KMS-11 (cell line): ENCODE measurements around the gene MS4A14.

Source experiments
- H2AFZ ChIP-seq: fragments of 200-600 bp; sonication (generic); 2 replicates; pipeline ENCODE4 v1.6.1; 2016; ENCODE audit warnings: antibody characterized with exemption, mixed run types, low read depth
- H3K27ac ChIP-seq: fragments of 200-600 bp; sonication (generic); 2 replicates; pipeline ENCODE4 v1.6.1; 2016; ENCODE audit warnings: mild to moderate bottlenecking, mixed run types
- H3K27me3 ChIP-seq: fragments of 200-600 bp; sonication (generic); 2 replicates; pipeline ENCODE4 v1.6.1; 2017; ENCODE audit warnings: mild to moderate bottlenecking, low read depth, mixed run types, moderate library complexity; ENCODE audit not compliant: insufficient read depth
- H3K36me3 ChIP-seq: fragments of 200-600 bp; sonication (generic); 2 replicates; pipeline ENCODE4 v1.6.1; 2017; ENCODE audit warnings: mild to moderate bottlenecking, mixed run types; ENCODE audit not compliant: insufficient read depth
- H3K4me1 ChIP-seq: fragments of 200-600 bp; sonication (generic); 2 replicates; pipeline ENCODE4 v1.6.1; 2016; ENCODE audit warnings: mild to moderate bottlenecking, low read depth, mixed run types; ENCODE audit not compliant: poor library complexity, severe bottlenecking
- H3K4me2 ChIP-seq: fragments of 200-600 bp; sonication (generic); 2 replicates; pipeline ENCODE4 v1.7.0; 2016; ENCODE audit warnings: mild to moderate bottlenecking, mixed run types
- H3K4me3 ChIP-seq: fragments of 200-600 bp; sonication (generic); IDR thresholded peaks from 2 replicates; pipeline ENCODE4 v1.6.1; 2017; ENCODE audit warnings: low read depth, low read length, mixed read lengths; ENCODE audit not compliant: insufficient read depth
- H3K79me2 ChIP-seq: fragments of 200-600 bp; sonication (generic); 2 replicates; pipeline ENCODE4 v1.6.1; 2016; ENCODE audit warnings: low read depth, mixed run types; ENCODE audit not compliant: insufficient read depth
- H3K9ac ChIP-seq: fragments of 200-600 bp; sonication (generic); 2 replicates; pipeline ENCODE4 v1.6.1; 2016; ENCODE audit warnings: mild to moderate bottlenecking, mixed run types
- H4K20me1 ChIP-seq: fragments of 200-600 bp; sonication (generic); 2 replicates; pipeline ENCODE4 v1.6.1; 2016; ENCODE audit warnings: mild to moderate bottlenecking, mixed run types; ENCODE audit not compliant: insufficient read depth
- CTCF ChIP-seq: fragments of 200-600 bp; sonication (generic); conservative IDR thresholded peaks from 2 replicates; pipeline ENCODE4 v1.6.1; 2017; ENCODE audit warnings: low read depth, mild to moderate bottlenecking, antibody characterized with exemption, low read length, moderate library complexity, mixed read lengths

Gene MS4A14

GRCh38 chr11:60367009-60367408, 29.2 kb upstream of the MS4A14 start:
- no peak for TF ChIP-seq CTCF
- Histone ChIP-seq H4K20me1 (no peaks in the 10 kb centered on the region), H3K4me3 (no peak overlapping the region), H3K4me1 (peaks cover 19% of the 10 kb centered on the region), H3K9ac (no peak overlapping the region), H2AFZ (no peak overlapping the region), H3K27ac (peak overlapping the region; percentile 5; the same call in 1 of the 2 replicates), H3K36me3 (no peaks in the 10 kb centered on the region), H3K27me3 (no peaks in the 10 kb centered on the region), H3K79me2 (no peaks in the 10 kb centered on the region), H3K4me2 (peak overlapping the region; percentile 19; the same call in 1 of the 2 replicates)

GRCh38 chr11:60367896-60368295, 28.4 kb upstream of the MS4A14 start:
- H3K4me2 ChIP-seq, result no peak overlapping the region
- H3K9ac ChIP-seq, result no peak overlapping the region
- H2AFZ ChIP-seq, result no peak overlapping the region
- H3K79me2 ChIP-seq, result no peaks in the 10 kb centered on the region
- no peak overlapping the region for H3K4me3 ChIP-seq
- H3K36me3 ChIP-seq, result no peaks in the 10 kb centered on the region
- H3K27ac ChIP-seq, result no peak overlapping the region
- no peak for TF ChIP-seq CTCF
- H3K27me3 ChIP-seq, result no peaks in the 10 kb centered on the region
- no peaks in the 10 kb centered on the region for H4K20me1 ChIP-seq
- H3K4me1 ChIP-seq, result peaks cover 19% of the 10 kb centered on the region

- H3K4me2 ChIP-seq, result no peak overlapping the region
Observed at GRCh38 chr11:60370252-60370810, 25.9 kb upstream of the MS4A14 start.

GRCh38 chr11:60370811-60371298, 25.4 kb upstream of the MS4A14 start:
- H4K20me1 ChIP-seq, result no peaks in the 10 kb centered on the region
- H3K9ac ChIP-seq, result no peak overlapping the region
- H3K4me3 ChIP-seq, result no peak overlapping the region
- peaks cover 18% of the 10 kb centered on the region for H3K4me1 ChIP-seq
- no peak overlapping the region for H3K4me2 ChIP-seq
- H2AFZ ChIP-seq, result no peak overlapping the region
- TF ChIP-seq CTCF, result no peak
- no peaks in the 10 kb centered on the region for H3K79me2 ChIP-seq
- H3K36me3 ChIP-seq, result no peaks in the 10 kb centered on the region
- H3K27me3 ChIP-seq, result no peaks in the 10 kb centered on the region
- no peak overlapping the region for H3K27ac ChIP-seq

More at GRCh38 chr11:60370252-60370810, 25.9 kb upstream of the MS4A14 start:
- Histone ChIP-seq H3K4me3 (no peak overlapping the region), H3K27ac (no peak overlapping the region), H3K79me2 (no peaks in the 10 kb centered on the region), H3K36me3 (no peaks in the 10 kb centered on the region), H3K27me3 (no peaks in the 10 kb centered on the region), H3K9ac (no peak overlapping the region), H3K4me1 (peaks cover 19% of the 10 kb centered on the region), H2AFZ (no peak overlapping the region), H4K20me1 (no peaks in the 10 kb centered on the region)
- no peak for TF ChIP-seq CTCF
